ENCODE results near the gene FBLN2.

The FBLN2 gene

GRCh38 chr3:13598926-13599886 lies 50.3 kb downstream of the FBLN2 start:
- peak in 14 of 51 donors; percentile 9 to 43 (median 15) for DNase-seq

- DNase-seq: no peak
Observed at GRCh38 chr3:13599887-13600450, 51.0 kb downstream of the FBLN2 start.

GRCh38 chr3:13600950-13601691 lies 52.2 kb downstream of the FBLN2 start:
- no peak for DNase-seq

GRCh38 chr3:13601692-13602080 lies 52.8 kb downstream of the FBLN2 start:
- no peak for DNase-seq

GRCh38 chr3:13605555-13605954 lies 56.6 kb downstream of the FBLN2 start:
- DNase-seq: no peak

GRCh38 chr3:13607821-13608597 lies 59.1 kb downstream of the FBLN2 start:
- DNase-seq: no peak

GRCh38 chr3:13608969-13609725 lies 60.2 kb downstream of the FBLN2 start:
- DNase-seq: no peak

GRCh38 chr3:13610006-13610570 lies 61.2 kb downstream of the FBLN2 start:
- no peak for DNase-seq

GRCh38 chr3:13611221-13611620 lies 62.3 kb downstream of the FBLN2 start:
- no peak for DNase-seq

GRCh38 chr3:13612829-13613228 lies 63.9 kb downstream of the FBLN2 start:
- no peak for DNase-seq

GRCh38 chr3:13613343-13614190 lies 64.6 kb downstream of the FBLN2 start:
- DNase-seq: no peak

GRCh38 chr3:13614607-13615006 lies 65.7 kb downstream of the FBLN2 start:
- no peak for DNase-seq

- no peak for DNase-seq
Observed at GRCh38 chr3:13615019-13615528, 66.1 kb downstream of the FBLN2 start.

- DNase-seq: no peak
Observed at GRCh38 chr3:13616359-13616758, 67.4 kb downstream of the FBLN2 start.

- no peak for DNase-seq
Observed at GRCh38 chr3:13617097-13617738, 68.3 kb downstream of the FBLN2 start.

GRCh38 chr3:13617981-13618380 lies 69.1 kb downstream of the FBLN2 start:
- DNase-seq: no peak

GRCh38 chr3:13618836-13619235 lies 69.9 kb downstream of the FBLN2 start:
- DNase-seq: no peak

- no peak for DNase-seq
Observed at GRCh38 chr3:13619661-13620230, 70.8 kb downstream of the FBLN2 start.
